SU-DHL-6 (cell line): ENCODE results near the gene KCNK18.

Source experiments
- H2AFZ ChIP-seq: fragments of 200-600 bp; sonication (generic); 2 replicates; pipeline ENCODE4 v1.6.1; 2014; ENCODE audit warnings: low read depth, mild to moderate bottlenecking, moderate library complexity, mixed read lengths, antibody characterized with exemption, low read length; ENCODE audit not compliant: severe bottlenecking
- H3F3A ChIP-seq: fragments of 200-600 bp; shearing (Covaris generic); 2 replicates; pipeline ENCODE4 v1.6.0; 2016; ENCODE audit warnings: antibody characterized with exemption, mild to moderate bottlenecking; ENCODE audit not compliant: insufficient read depth
- H3K27ac ChIP-seq: fragments of 200-600 bp; sonication (generic); 2 replicates; pipeline ENCODE4 v1.5.1; 2016; ENCODE audit warnings: low read depth, mild to moderate bottlenecking, low read length, moderate library complexity, mixed read lengths
- H3K27me3 ChIP-seq: fragments of 200-600 bp; sonication (generic), shearing (Covaris generic); 2 replicates; pipeline ENCODE4 v1.6.0; 2014; ENCODE audit warnings: mild to moderate bottlenecking, low read length
- H3K36me3 ChIP-seq: fragments of 200-600 bp; sonication (generic); 2 replicates; pipeline ENCODE4 v1.6.1; 2014; ENCODE audit warnings: mild to moderate bottlenecking, low read length, mixed read lengths
- H3K4me2 ChIP-seq: fragments of 300-600, 200-600 bp; shearing (Covaris generic), sonication (generic); 2 replicates; pipeline ENCODE4 v1.6.0; 2014; ENCODE audit warnings: low read length, low read depth, mild to moderate bottlenecking; ENCODE audit not compliant: poor library complexity, severe bottlenecking
- H3K4me3 ChIP-seq: fragments of 200-600 bp; sonication (generic); 2 replicates; pipeline ENCODE4 v1.5.1; 2014; ENCODE audit warnings: antibody characterized with exemption, low read length, mild to moderate bottlenecking, mixed read lengths; ENCODE audit not compliant: insufficient read depth, poor library complexity, severe bottlenecking
- H3K79me2 ChIP-seq: fragments of 200-600 bp; sonication (generic); 2 replicates; pipeline ENCODE4 v1.6.1; 2014; ENCODE audit warnings: mild to moderate bottlenecking, low read length, moderate library complexity; ENCODE audit not compliant: insufficient read depth
- H3K9ac ChIP-seq: fragments of 200-600 bp; sonication (generic); 2 replicates; pipeline ENCODE4 v1.7.0; 2014; ENCODE audit warnings: mild to moderate bottlenecking, low read length
- H3K9me2 ChIP-seq: fragments of 200-600 bp; sonication (generic); replicated peaks from 2 replicates; pipeline ENCODE4 v1.6.1; 2014; ENCODE audit warnings: low read length; ENCODE audit not compliant: insufficient read depth
- H3K9me3 ChIP-seq: fragments of 200-600 bp; sonication (generic); 2 replicates; pipeline ENCODE4 v1.6.1; 2014; ENCODE audit warnings: low read length, mixed read lengths; ENCODE audit not compliant: insufficient read depth
- H4K20me1 ChIP-seq: fragments of 200-600 bp; sonication (generic); 2 replicates; pipeline ENCODE4 v1.6.1; 2014; ENCODE audit warnings: low read depth, mild to moderate bottlenecking, antibody characterized with exemption, low read length, moderate library complexity, mixed read lengths
- CTCF ChIP-seq: fragments of 200-600 bp; sonication (generic); IDR thresholded peaks from one replicate; pipeline ENCODE4 v1.5.1; 2017; ENCODE audit warnings: antibody characterized with exemption, mild to moderate bottlenecking, low read length, moderate library complexity; ENCODE audit not compliant: insufficient read depth, poor library complexity, severe bottlenecking
- EZH2phosphoT487 ChIP-seq: fragments of 200-600 bp; sonication (generic), shearing (Covaris generic); conservative IDR thresholded peaks from 2 replicates; pipeline ENCODE4 v1.6.1; 2018; ENCODE audit warnings: mild to moderate bottlenecking, antibody characterized with exemption, low read length, moderate library complexity, mixed read lengths

KCNK18 gene

GRCh38 chr10:117249493-117250093, 52.3 kb downstream of the KCNK18 start:
- TF ChIP-seq CTCF (no peak), EZH2phosphoT487 (no peak)
- Histone ChIP-seq H3K4me3 (no peak overlapping the region), H3K9me2 (no peaks in the 10 kb centered on the region), H3K79me2 (no peaks in the 10 kb centered on the region), H3K9me3 (no peaks in the 10 kb centered on the region), H3K36me3 (no peaks in the 10 kb centered on the region), H3K4me2 (no peak overlapping the region), H4K20me1 (no peaks in the 10 kb centered on the region), H3K27ac (no peak overlapping the region), H3K27me3 (no peaks in the 10 kb centered on the region), H3K9ac (no peak overlapping the region), H3F3A (no peaks in the 10 kb centered on the region), H2AFZ (no peak overlapping the region)

- no peak for TF ChIP-seq CTCF
- no peak for TF ChIP-seq EZH2phosphoT487
- H3K27ac ChIP-seq = no peak overlapping the region
- H3F3A ChIP-seq = no peaks in the 10 kb centered on the region
- no peaks in the 10 kb centered on the region for H4K20me1 ChIP-seq
- no peaks in the 10 kb centered on the region for H3K9me3 ChIP-seq
- H2AFZ ChIP-seq = no peak overlapping the region
- no peaks in the 10 kb centered on the region for H3K36me3 ChIP-seq
- H3K4me2 ChIP-seq = no peak overlapping the region
- H3K79me2 ChIP-seq = no peaks in the 10 kb centered on the region
- no peaks in the 10 kb centered on the region for H3K27me3 ChIP-seq
- no peak overlapping the region for H3K9ac ChIP-seq
- H3K4me3 ChIP-seq = no peak overlapping the region
- H3K9me2 ChIP-seq = no peaks in the 10 kb centered on the region
Observed at GRCh38 chr10:117250411-117250810, 53.1 kb downstream of the KCNK18 start.

GRCh38 chr10:117253908-117254307, 56.6 kb downstream of the KCNK18 start:
- H3K36me3 ChIP-seq = no peaks in the 10 kb centered on the region
- no peak overlapping the region for H3K4me2 ChIP-seq
- no peaks in the 10 kb centered on the region for H4K20me1 ChIP-seq
- H2AFZ ChIP-seq = no peak overlapping the region
- H3K4me3 ChIP-seq = no peak overlapping the region
- no peaks in the 10 kb centered on the region for H3K9me3 ChIP-seq
- H3F3A ChIP-seq = no peaks in the 10 kb centered on the region
- no peaks in the 10 kb centered on the region for H3K27me3 ChIP-seq
- TF ChIP-seq CTCF (no peak), EZH2phosphoT487 (no peak)
- H3K9me2 ChIP-seq = no peaks in the 10 kb centered on the region
- H3K9ac ChIP-seq = no peak overlapping the region
- H3K27ac ChIP-seq = no peak overlapping the region
- no peaks in the 10 kb centered on the region for H3K79me2 ChIP-seq
